ENCODE measurements around the gene TMEM89.

The TMEM89 gene

GRCh38 chr3:48609088-48610005, 12.2 kb downstream of the TMEM89 start, which contains the start of gene UQCRC1:
UQCRC1 (minus strand) TSS chr3:48609646; CDS start chr3:48609620, 26 bp downstream.
- DNase-seq: peak; percentile 67

GRCh38 chr3:48607519-48607918, 14.1 kb downstream of the TMEM89 start:
- no peak for DNase-seq

GRCh38 chr3:48601622-48601994, 20.0 kb downstream of the TMEM89 start:
- no peak for DNase-seq

- DNase-seq: no peak
Measured at GRCh38 chr3:48600711-48601621, 20.6 kb downstream of the TMEM89 start.

GRCh38 chr3:48599509-48600285, 21.9 kb downstream of the TMEM89 start:
- no peak for DNase-seq

GRCh38 chr3:48599077-48599501, 22.5 kb downstream of the TMEM89 start:
- no peak for DNase-seq

- no peak for DNase-seq
Measured at GRCh38 chr3:48598323-48599076, 23.1 kb downstream of the TMEM89 start.

GRCh38 chr3:48597408-48597800, 24.2 kb downstream of the TMEM89 start:
- DNase-seq: no peak

GRCh38 chr3:48596676-48597407, 24.7 kb downstream of the TMEM89 start:
- DNase-seq: no peak

- no peak for DNase-seq
Measured at GRCh38 chr3:48596157-48596556, 25.4 kb downstream of the TMEM89 start.

GRCh38 chr3:48595526-48596121, 25.9 kb downstream of the TMEM89 start:
- DNase-seq: no peak

GRCh38 chr3:48595075-48595525, 26.5 kb downstream of the TMEM89 start, which contains the start of gene COL7A1:
COL7A1 (minus strand) TSS chr3:48595329; CDS start chr3:48595159, 170 bp downstream.
- no peak for DNase-seq

GRCh38 chr3:48594417-48595049, 27.0 kb downstream of the TMEM89 start:
- no peak for DNase-seq

GRCh38 chr3:48593337-48593736, 28.2 kb downstream of the TMEM89 start:
- no peak for DNase-seq

- no peak for DNase-seq
Measured at GRCh38 chr3:48592519-48593087, 29.0 kb downstream of the TMEM89 start.

GRCh38 chr3:48591886-48592518, 29.6 kb downstream of the TMEM89 start:
- DNase-seq: no peak

- no peak for DNase-seq
Measured at GRCh38 chr3:48591436-48591835, 30.1 kb downstream of the TMEM89 start.

GRCh38 chr3:48588230-48588629, 33.3 kb downstream of the TMEM89 start:
- no peak for DNase-seq

GRCh38 chr3:48587686-48588085, 33.9 kb downstream of the TMEM89 start:
- DNase-seq: no peak

Data from NCI-H510A treated with DMSO at 0.1 percent for 48 hours (cell line).